Activated CD4-positive, alpha-beta T cell treated with anti-CD3 and anti-CD28 coated beads, Interleukin-2, amount 10 ng/mL, durations not matched to agents 24 days and 14 days (primary cell): ENCODE results near the gene NKAIN2. TPM values are rescaled to one million over a fixed set of nuclear protein-coding genes. Genes with fewer than 3 reads are reported as not detected.
A peak's percentile ranks its signal among the peaks of the same experiment; 100 is the strongest.

ENCODE experiments used
- DNase-seq: peaks from one replicate; pipeline ENCODE4 v3.0.0; 2022
- H3K27ac Mint-ChIP-seq: one replicate; pipeline ENCODE4 v1.8.0; 2022; ENCODE audit warnings: mild to moderate bottlenecking, mixed read lengths
- H3K27me3 Mint-ChIP-seq: one replicate; pipeline ENCODE4 v1.8.0; 2022; ENCODE audit warnings: mixed read lengths
- H3K36me3 Mint-ChIP-seq: one replicate; pipeline ENCODE4 v1.8.0; 2022; ENCODE audit warnings: low read depth, mild to moderate bottlenecking, mixed read lengths
- H3K4me1 Mint-ChIP-seq: one replicate; pipeline ENCODE4 v1.8.0; 2021; ENCODE audit warnings: mixed read lengths
- H3K4me3 Mint-ChIP-seq: one replicate; pipeline ENCODE4 v1.8.0; 2022; ENCODE audit warnings: mild to moderate bottlenecking, moderate library complexity, mixed read lengths
- H3K9me3 Mint-ChIP-seq: one replicate; pipeline ENCODE4 v1.8.0; 2021; ENCODE audit warnings: mixed read lengths
- intact Hi-C: fragments of 100-400 bp; cut with micrococcal nuclease; formaldehyde crosslinking; loops from one replicate; pipeline ENCODE4 v1.15.1; 2023
- total RNA-seq: library from RNA; stranded (reverse); gene quantifications from 2 replicates; pipeline ENCODE4 v1.2.3, GENCODE V29; 2022

Gene NKAIN2
- not detected in 2 replicates for total RNA-seq

DNA sequence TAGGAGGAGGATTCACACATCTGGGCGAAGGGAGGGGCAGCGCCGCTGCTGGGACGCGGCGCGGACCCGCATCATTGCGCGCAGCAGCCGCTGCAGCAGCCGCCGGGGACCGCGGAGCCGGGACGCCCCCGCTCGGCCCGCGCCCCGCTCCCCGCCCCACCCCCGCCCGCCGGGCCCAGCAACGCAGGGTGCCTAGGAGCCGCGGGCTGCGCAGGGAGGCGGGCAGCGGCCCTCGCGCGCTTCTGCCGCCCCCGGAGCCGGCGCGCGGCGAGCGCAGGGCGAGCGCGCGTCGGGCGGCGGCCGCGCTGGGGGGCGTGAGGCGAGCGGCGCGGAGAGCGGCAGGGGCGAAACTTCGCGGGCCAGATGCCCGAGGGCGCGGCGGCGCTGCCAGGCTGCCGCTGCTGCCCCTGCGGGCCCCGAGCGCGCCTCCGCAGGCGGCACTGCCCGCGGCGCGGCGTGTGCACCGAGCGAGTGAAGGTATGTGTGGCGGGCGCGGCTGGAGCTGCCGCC is at the start of gene NKAIN2:
Gene NKAIN2, plus strand, starts transcription at position 362 of the 510 bp plus-strand sequence.
- H3K9me3 Mint-ChIP-seq: no peaks in the 10 kb centered on the region
- intact Hi-C loops: loop anchor here (10.0 kb wide), 1 partner anchor 1051 kb away; no protein-coding TSS in a partner anchor
- H3K27me3 Mint-ChIP-seq: peaks cover 43% of the 10 kb centered on the region
- peaks cover 5% of the 10 kb centered on the region for H3K4me1 Mint-ChIP-seq
- no peak for DNase-seq
- H3K36me3 Mint-ChIP-seq: no peaks in the 10 kb centered on the region
- H3K4me3 Mint-ChIP-seq: peak within 1 kb of the TSS; percentile 72
- H3K27ac Mint-ChIP-seq: no peak within 1 kb of the TSS

- Mint-ChIP-seq H3K4me1 (no peaks in the 10 kb centered on the region), H3K9me3 (no peaks in the 10 kb centered on the region), H3K4me3 (no peak overlapping the region), H3K27me3 (no peaks in the 10 kb centered on the region), H3K27ac (no peak overlapping the region), H3K36me3 (no peaks in the 10 kb centered on the region)
- intact Hi-C loops: no loop called here
- DNase-seq: no peak
Observed at GRCh38 chr6:123759472-123759871, 44.2 kb upstream of the NKAIN2 start.

GRCh38 chr6:123763904-123764303 is 39.8 kb upstream of the NKAIN2 start:
- DNase-seq: no peak
- H3K4me1 Mint-ChIP-seq: no peaks in the 10 kb centered on the region
- no peak overlapping the region for H3K27ac Mint-ChIP-seq
- no peaks in the 10 kb centered on the region for H3K27me3 Mint-ChIP-seq
- no peak overlapping the region for H3K4me3 Mint-ChIP-seq
- intact Hi-C loops: no loop called here
- no peaks in the 10 kb centered on the region for H3K9me3 Mint-ChIP-seq
- no peaks in the 10 kb centered on the region for H3K36me3 Mint-ChIP-seq

DNA sequence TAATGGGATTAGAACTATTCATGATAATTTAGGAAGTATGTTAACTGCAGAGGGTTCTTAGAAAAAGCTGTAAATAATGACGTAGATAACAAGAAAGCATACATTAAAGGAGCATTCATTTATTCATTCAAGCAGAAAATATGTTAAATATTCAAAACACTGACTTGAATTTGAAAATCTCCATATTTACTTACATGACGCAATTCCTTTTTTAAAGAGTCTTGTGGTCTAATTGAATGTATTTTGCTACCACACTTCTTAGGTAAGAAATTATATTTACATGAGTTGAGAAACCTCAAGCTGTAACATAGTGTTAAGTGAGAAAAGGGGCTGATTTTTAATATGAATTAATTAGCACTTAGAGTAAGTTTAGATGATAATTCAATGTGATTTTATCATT is 38.9 kb upstream of the NKAIN2 start:
- intact Hi-C loops: no loop called here
- H3K4me3 Mint-ChIP-seq: no peak overlapping the region
- no peaks in the 10 kb centered on the region for H3K4me1 Mint-ChIP-seq
- no peak for DNase-seq
- H3K36me3 Mint-ChIP-seq: no peaks in the 10 kb centered on the region
- H3K27me3 Mint-ChIP-seq: no peaks in the 10 kb centered on the region
- H3K27ac Mint-ChIP-seq: no peak overlapping the region
- no peaks in the 10 kb centered on the region for H3K9me3 Mint-ChIP-seq

- no peaks in the 10 kb centered on the region for H3K27me3 Mint-ChIP-seq
- no peaks in the 10 kb centered on the region for H3K36me3 Mint-ChIP-seq
- H3K4me3 Mint-ChIP-seq: no peak overlapping the region
- H3K9me3 Mint-ChIP-seq: no peaks in the 10 kb centered on the region
- no peaks in the 10 kb centered on the region for H3K4me1 Mint-ChIP-seq
- no peak for DNase-seq
- no peak overlapping the region for H3K27ac Mint-ChIP-seq
- intact Hi-C loops: no loop called here
Observed at GRCh38 chr6:123768921-123769320, 34.7 kb upstream of the NKAIN2 start.

DNA sequence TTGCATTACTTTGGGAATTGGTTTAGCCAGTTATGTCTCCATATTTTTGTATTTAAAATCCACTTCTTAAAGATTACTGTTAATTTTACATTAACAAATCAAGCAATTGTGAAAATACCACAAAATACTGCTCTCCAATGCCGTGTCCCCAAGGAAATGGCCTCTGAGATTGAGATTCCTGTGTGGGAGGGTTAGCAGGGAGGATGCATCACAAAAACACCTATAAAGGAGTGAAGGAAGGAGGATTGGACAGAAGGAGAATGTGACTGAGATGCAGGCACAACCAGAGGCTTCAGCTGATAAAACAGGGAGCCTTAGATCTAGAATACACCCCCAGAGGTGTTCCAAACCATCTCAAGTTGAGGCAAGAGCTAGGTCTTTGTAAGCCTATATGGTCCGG is 34.2 kb upstream of the NKAIN2 start:
- Mint-ChIP-seq H3K4me1 (no peaks in the 10 kb centered on the region), H3K36me3 (no peaks in the 10 kb centered on the region), H3K27ac (no peak overlapping the region), H3K9me3 (no peaks in the 10 kb centered on the region), H3K4me3 (no peak overlapping the region), H3K27me3 (no peaks in the 10 kb centered on the region)
- no peak for DNase-seq
- intact Hi-C loops: no loop called here

- Mint-ChIP-seq H3K27me3 (no peaks in the 10 kb centered on the region), H3K9me3 (no peaks in the 10 kb centered on the region), H3K27ac (no peak overlapping the region), H3K4me1 (no peaks in the 10 kb centered on the region), H3K36me3 (no peaks in the 10 kb centered on the region), H3K4me3 (no peak overlapping the region)
- intact Hi-C loops: no loop called here
- DNase-seq: no peak
Observed at GRCh38 chr6:123770247-123770949, 33.3 kb upstream of the NKAIN2 start.

DNA sequence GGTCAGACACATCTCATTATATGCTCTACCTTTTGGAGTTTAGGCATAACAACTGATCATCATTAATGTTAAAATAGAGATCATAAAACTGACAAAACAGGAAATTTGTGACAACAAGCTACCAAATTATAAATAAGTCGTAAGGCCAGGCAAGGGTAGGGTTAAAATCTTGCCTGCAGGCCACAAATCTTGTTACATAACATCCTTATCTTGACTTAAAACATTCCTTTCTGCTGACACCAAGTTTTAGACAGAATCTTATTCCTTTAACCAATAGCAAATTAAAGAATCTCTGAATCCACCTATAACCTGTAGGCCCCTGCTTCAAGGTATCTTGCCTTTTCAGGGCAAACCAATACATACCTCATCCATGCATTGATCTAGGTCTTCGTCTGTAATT is 32.5 kb upstream of the NKAIN2 start:
- no peaks in the 10 kb centered on the region for H3K9me3 Mint-ChIP-seq
- DNase-seq: no peak
- no peak overlapping the region for H3K4me3 Mint-ChIP-seq
- intact Hi-C loops: no loop called here
- H3K27ac Mint-ChIP-seq: no peak overlapping the region
- no peaks in the 10 kb centered on the region for H3K27me3 Mint-ChIP-seq
- H3K4me1 Mint-ChIP-seq: no peaks in the 10 kb centered on the region
- H3K36me3 Mint-ChIP-seq: no peaks in the 10 kb centered on the region

- Mint-ChIP-seq H3K27ac (no peak overlapping the region), H3K36me3 (no peaks in the 10 kb centered on the region), H3K4me1 (no peaks in the 10 kb centered on the region), H3K9me3 (no peaks in the 10 kb centered on the region), H3K27me3 (no peaks in the 10 kb centered on the region), H3K4me3 (no peak overlapping the region)
- intact Hi-C loops: no loop called here
- no peak for DNase-seq
Observed at GRCh38 chr6:123777563-123777962, 26.1 kb upstream of the NKAIN2 start.

DNA sequence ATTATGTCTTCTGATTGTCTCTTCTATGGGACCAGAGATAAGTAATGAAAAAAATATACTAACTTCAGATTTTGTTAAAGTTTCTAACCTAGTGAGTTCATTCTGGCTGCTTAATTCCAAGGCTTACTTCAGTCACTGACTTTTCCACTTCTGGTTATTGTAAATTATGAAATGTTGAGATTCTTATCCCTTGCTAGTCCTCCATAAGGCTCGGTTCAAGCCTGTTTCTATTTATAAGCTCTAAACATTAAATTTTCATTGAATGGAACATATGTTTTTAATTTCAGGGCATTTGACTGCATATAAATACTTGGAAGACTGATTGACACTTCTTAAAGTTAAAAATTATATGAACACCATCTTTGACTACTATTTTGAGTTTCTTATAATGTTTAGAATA is 23.6 kb upstream of the NKAIN2 start:
- Mint-ChIP-seq H3K4me3 (no peak overlapping the region), H3K36me3 (no peaks in the 10 kb centered on the region), H3K27ac (no peak overlapping the region), H3K27me3 (no peaks in the 10 kb centered on the region), H3K9me3 (no peaks in the 10 kb centered on the region), H3K4me1 (no peaks in the 10 kb centered on the region)
- DNase-seq: no peak
- intact Hi-C loops: no loop called here

GRCh38 chr6:123784330-123784729 is 19.3 kb upstream of the NKAIN2 start:
- intact Hi-C loops: no loop called here
- no peak overlapping the region for H3K4me3 Mint-ChIP-seq
- no peaks in the 10 kb centered on the region for H3K4me1 Mint-ChIP-seq

DNA sequence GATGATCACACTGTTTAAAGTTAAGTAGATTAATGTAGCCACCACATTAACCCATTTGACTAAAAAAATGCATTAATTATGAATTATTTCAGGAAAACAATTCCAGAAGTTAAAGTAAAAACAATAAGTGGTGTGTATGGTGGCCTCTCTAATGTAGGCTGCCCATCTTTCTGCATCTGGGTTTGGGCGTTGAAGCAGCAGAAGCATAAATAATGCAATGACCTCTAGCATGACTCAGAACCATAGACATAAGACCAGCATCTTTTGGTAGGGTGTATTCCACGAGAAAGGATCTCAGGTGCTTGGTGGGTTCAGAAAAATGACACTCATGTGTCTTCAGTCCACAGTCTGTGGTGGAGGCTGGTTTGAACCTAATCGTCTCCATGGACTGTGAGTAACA is 18.6 kb upstream of the NKAIN2 start:
- intact Hi-C loops: no loop called here
- DNase-seq: no peak

More at GRCh38 chr6:123784330-123784729, 19.3 kb upstream of the NKAIN2 start:
- H3K27me3 Mint-ChIP-seq: no peaks in the 10 kb centered on the region
- DNase-seq: no peak
- H3K27ac Mint-ChIP-seq: no peak overlapping the region
- no peaks in the 10 kb centered on the region for H3K36me3 Mint-ChIP-seq
- no peaks in the 10 kb centered on the region for H3K9me3 Mint-ChIP-seq

GRCh38 chr6:123788319-123788718 is 15.3 kb upstream of the NKAIN2 start:
- no peaks in the 10 kb centered on the region for H3K4me1 Mint-ChIP-seq
- H3K27ac Mint-ChIP-seq: no peak overlapping the region
- no peaks in the 10 kb centered on the region for H3K27me3 Mint-ChIP-seq
- intact Hi-C loops: no loop called here
- DNase-seq: no peak
- no peak overlapping the region for H3K4me3 Mint-ChIP-seq
- H3K36me3 Mint-ChIP-seq: no peaks in the 10 kb centered on the region
- no peaks in the 10 kb centered on the region for H3K9me3 Mint-ChIP-seq

More for the DNA sequence above, 18.6 kb upstream of the NKAIN2 start:
- Mint-ChIP-seq H3K27me3 (no peaks in the 10 kb centered on the region), H3K4me1 (no peaks in the 10 kb centered on the region), H3K36me3 (no peaks in the 10 kb centered on the region), H3K27ac (no peak overlapping the region), H3K9me3 (no peaks in the 10 kb centered on the region), H3K4me3 (no peak overlapping the region)

- intact Hi-C loops: no loop called here
- DNase-seq: no peak
- Mint-ChIP-seq H3K27ac (no peak overlapping the region), H3K36me3 (no peaks in the 10 kb centered on the region), H3K4me3 (no peak overlapping the region), H3K27me3 (no peaks in the 10 kb centered on the region), H3K4me1 (no peaks in the 10 kb centered on the region), H3K9me3 (no peaks in the 10 kb centered on the region)
Observed at GRCh38 chr6:123794190-123794589, 9.5 kb upstream of the NKAIN2 start.

DNA sequence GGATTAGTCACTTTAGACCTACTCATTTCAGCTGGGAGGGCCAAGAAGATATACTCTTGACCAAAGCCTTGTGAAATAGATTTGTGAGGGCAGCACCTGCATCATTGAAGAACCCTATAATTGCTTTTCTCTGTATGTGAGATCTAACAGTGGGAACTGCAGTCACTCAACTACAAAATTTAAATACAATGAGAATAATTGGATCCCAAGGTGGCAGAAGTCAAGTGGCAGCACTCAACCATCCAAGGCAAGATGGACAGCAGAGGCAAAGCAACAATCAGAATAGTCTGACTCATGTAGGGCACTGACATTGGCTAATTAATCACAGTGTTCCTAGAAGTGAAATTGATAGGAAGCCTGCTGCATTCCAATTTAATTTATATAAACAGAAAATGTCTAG is 8.9 kb upstream of the NKAIN2 start:
- no peaks in the 10 kb centered on the region for H3K9me3 Mint-ChIP-seq
- DNase-seq: no peak
- H3K4me1 Mint-ChIP-seq: no peaks in the 10 kb centered on the region
- no peak overlapping the region for H3K4me3 Mint-ChIP-seq
- H3K36me3 Mint-ChIP-seq: no peaks in the 10 kb centered on the region
- H3K27ac Mint-ChIP-seq: no peak overlapping the region
- H3K27me3 Mint-ChIP-seq: no peaks in the 10 kb centered on the region
- intact Hi-C loops: no loop called here
